CD4-positive, alpha-beta T cell (primary cell): ENCODE measurements around the gene PPP1R3G. TPM values are rescaled to one million over a fixed set of nuclear protein-coding genes. Genes with fewer than 3 reads are reported as not detected.

Source experiments
- ATAC-seq: fragments of 200-7000 bp; cut with Tn5 transposase; one replicate; pipeline ENCODE4 v1.10.0; 2022; ENCODE audit warnings: mild to moderate bottlenecking; ENCODE audit not compliant: poor library complexity
- CTCF ChIA-PET: fragments of 350-600 bp; sonication (Branson Sonifier 250); formaldehyde crosslinking; loops from one replicate; lab custom pipeline; 2021; ENCODE audit warnings: antibody characterized with exemption, inconsistent platforms; lab: Charles Lee
- POLR2A ChIA-PET: fragments of 350-600 bp; sonication (Branson Sonifier 250); formaldehyde crosslinking; loops from one replicate; lab custom pipeline; 2021; ENCODE audit warnings: antibody characterized with exemption, inconsistent platforms; lab: Charles Lee
- DNase-seq, 14 experiments: peaks; one replicate each; pipeline ENCODE4 v3.0.0-alpha.2; 2013 to 2020; ENCODE audit warnings: mixed read lengths in 2 of 14
- H3K27ac ChIP-seq, 2 donors: one replicate each; pipeline versions ENCODE4 v1.5.1 to v1.7.0; 2013; ENCODE audit warnings: low read length in 2 of 2, low read depth in 1 of 2, mild to moderate bottlenecking in 1 of 2
- H3K27me3 ChIP-seq, 2 experiments: 1 replicate in 1 of 2; 2 replicates in 1 of 2; pipeline versions ENCODE4 v1.6.1 to v1.7.0; 2013; ENCODE audit warnings: low read length in 2 of 2, control low read depth in 1 of 2, mild to moderate bottlenecking in 1 of 2, moderate library complexity in 1 of 2; ENCODE audit not compliant: insufficient read depth in 2 of 2, control insufficient read depth in 1 of 2
- H3K36me3 ChIP-seq: one replicate; pipeline ENCODE4 v1.6.1; 2013; ENCODE audit warnings: low read length, control low read depth; ENCODE audit not compliant: insufficient read depth
- H3K4me1 ChIP-seq: one replicate; pipeline ENCODE4 v1.6.1; 2013; ENCODE audit warnings: low read length, control low read depth; ENCODE audit not compliant: insufficient read depth
- H3K4me3 ChIP-seq: one replicate; pipeline ENCODE4 v1.5.1; 2013; ENCODE audit warnings: mild to moderate bottlenecking, low read length, moderate library complexity
- H3K9me3 ChIP-seq, 2 experiments: 1 replicate in 1 of 2; 2 replicates in 1 of 2; pipeline versions ENCODE4 v1.6.1 to v1.7.0; 2013; ENCODE audit warnings: low read length in 2 of 2, mild to moderate bottlenecking in 2 of 2, control low read depth in 1 of 2, moderate library complexity in 1 of 2; ENCODE audit not compliant: control insufficient read depth in 1 of 2, insufficient read depth in 1 of 2
- H3K27ac Mint-ChIP-seq: one replicate; pipeline ENCODE4 v1.8.0; 2020; ENCODE audit warnings: mixed read lengths
- H3K27me3 Mint-ChIP-seq: one replicate; pipeline ENCODE4 v1.8.0; 2021; ENCODE audit warnings: mixed read lengths
- H3K36me3 Mint-ChIP-seq: one replicate; pipeline ENCODE4 v1.8.0; 2021; ENCODE audit warnings: low read depth, mixed read lengths
- H3K4me1 Mint-ChIP-seq: one replicate; pipeline ENCODE4 v1.8.0; 2021; ENCODE audit warnings: low read depth, mixed read lengths
- H3K4me3 Mint-ChIP-seq: one replicate; pipeline ENCODE4 v1.8.0; 2020; ENCODE audit warnings: mild to moderate bottlenecking, mixed read lengths
- H3K9me3 Mint-ChIP-seq: one replicate; pipeline ENCODE4 v1.8.0; 2020; ENCODE audit warnings: mixed read lengths
- intact Hi-C, 2 experiments: fragments of 100-400 bp; cut with DNase I in 1 of 2; cut with micrococcal nuclease in 1 of 2; formaldehyde crosslinking; loops; one replicate each; pipeline versions ENCODE4 v1.15.1 to v1.9.0; 2023 to 2025; cut with DNase I, micrococcal nuclease
- total RNA-seq, 174 experiments: library from RNA in 2 of 174; stranded (reverse) in 2 of 174; gene quantifications; one replicate each; pipeline ENCODE4 v1.2.3 and lab custom pipeline; 2021 to 2026
- TF ChIP-seq, protein P1 (sequence below): fragments of 200-600 bp; IDR thresholded peaks from one replicate; pipeline ENCODE4 v1.8.0; 2022; ENCODE audit warnings: antibody characterized with exemption, mild to moderate bottlenecking

Gene PPP1R3G
- total RNA-seq, 2 experiments from 2014 or later: not detected

GRCh38 chr6:5130135-5130866 is 45.2 kb downstream of the PPP1R3G start:
- TF ChIP-seq, protein P1, sequence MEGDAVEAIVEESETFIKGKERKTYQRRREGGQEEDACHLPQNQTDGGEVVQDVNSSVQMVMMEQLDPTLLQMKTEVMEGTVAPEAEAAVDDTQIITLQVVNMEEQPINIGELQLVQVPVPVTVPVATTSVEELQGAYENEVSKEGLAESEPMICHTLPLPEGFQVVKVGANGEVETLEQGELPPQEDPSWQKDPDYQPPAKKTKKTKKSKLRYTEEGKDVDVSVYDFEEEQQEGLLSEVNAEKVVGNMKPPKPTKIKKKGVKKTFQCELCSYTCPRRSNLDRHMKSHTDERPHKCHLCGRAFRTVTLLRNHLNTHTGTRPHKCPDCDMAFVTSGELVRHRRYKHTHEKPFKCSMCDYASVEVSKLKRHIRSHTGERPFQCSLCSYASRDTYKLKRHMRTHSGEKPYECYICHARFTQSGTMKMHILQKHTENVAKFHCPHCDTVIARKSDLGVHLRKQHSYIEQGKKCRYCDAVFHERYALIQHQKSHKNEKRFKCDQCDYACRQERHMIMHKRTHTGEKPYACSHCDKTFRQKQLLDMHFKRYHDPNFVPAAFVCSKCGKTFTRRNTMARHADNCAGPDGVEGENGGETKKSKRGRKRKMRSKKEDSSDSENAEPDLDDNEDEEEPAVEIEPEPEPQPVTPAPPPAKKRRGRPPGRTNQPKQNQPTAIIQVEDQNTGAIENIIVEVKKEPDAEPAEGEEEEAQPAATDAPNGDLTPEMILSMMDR: no peak
- Mint-ChIP-seq H3K4me1 (no peaks in the 10 kb centered on the region), H3K9me3 (no peaks in the 10 kb centered on the region), H3K36me3 (no peaks in the 10 kb centered on the region), H3K4me3 (no peak overlapping the region), H3K27me3 (no peaks in the 10 kb centered on the region), H3K27ac (no peak overlapping the region)
- intact Hi-C loops: no loop called here
- no peak overlapping the region for H3K27ac ChIP-seq
- H3K4me1 ChIP-seq: no peaks in the 10 kb centered on the region
- DNase-seq: no peak
- POLR2A ChIA-PET: no interaction called here
- ATAC-seq: no peak
- no peaks in the 10 kb centered on the region for H3K36me3 ChIP-seq
- no peaks in the 10 kb centered on the region for H3K27me3 ChIP-seq
- CTCF ChIA-PET: no interaction called here
- H3K9me3 ChIP-seq: no peaks in the 10 kb centered on the region
- H3K4me3 ChIP-seq: no peak overlapping the region

DNA sequence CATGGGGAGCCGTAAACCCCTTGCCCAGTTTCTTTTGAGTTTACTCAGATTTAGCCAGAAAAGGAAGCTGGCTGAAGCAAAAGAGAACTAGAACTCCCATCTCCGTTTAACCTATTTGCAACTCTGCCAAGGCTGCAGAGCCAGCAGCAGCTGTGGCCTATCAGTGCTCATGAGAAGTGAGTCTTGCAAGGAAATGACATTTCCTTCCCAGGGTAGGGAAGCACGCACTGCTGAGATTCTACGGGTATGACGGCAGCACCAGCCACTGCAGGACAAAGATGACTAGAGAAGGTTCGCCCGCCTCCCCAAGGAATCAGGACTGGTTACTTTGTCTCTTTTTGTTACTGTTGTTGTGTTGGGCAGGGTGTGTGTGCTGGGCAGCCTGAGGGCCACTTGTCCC is 47.6 kb downstream of the PPP1R3G start:
- no peak for ATAC-seq
- TF ChIP-seq, protein P1: no peak
- Histone ChIP-seq H3K27ac (no peak overlapping the region), H3K27me3 (no peaks in the 10 kb centered on the region), H3K4me3 (no peak overlapping the region), H3K36me3 (no peaks in the 10 kb centered on the region), H3K9me3 (no peaks in the 10 kb centered on the region), H3K4me1 (no peaks in the 10 kb centered on the region)
- H3K9me3 Mint-ChIP-seq: no peaks in the 10 kb centered on the region
- H3K27me3 Mint-ChIP-seq: no peaks in the 10 kb centered on the region
- ChIA-PET POLR2A (no interaction called here), CTCF (no interaction called here)
- no peak overlapping the region for H3K4me3 Mint-ChIP-seq
- no peaks in the 10 kb centered on the region for H3K4me1 Mint-ChIP-seq
- peak in 2 of 14 experiments; percentile 21 to 27 for DNase-seq
- intact Hi-C loops: no loop called here
- H3K27ac Mint-ChIP-seq: no peak overlapping the region
- no peaks in the 10 kb centered on the region for H3K36me3 Mint-ChIP-seq

GRCh38 chr6:5133943-5134342 is 48.8 kb downstream of the PPP1R3G start:
- Histone ChIP-seq H3K36me3 (no peaks in the 10 kb centered on the region), H3K9me3 (no peaks in the 10 kb centered on the region), H3K27me3 (no peaks in the 10 kb centered on the region), H3K27ac (no peak overlapping the region), H3K4me3 (no peak overlapping the region), H3K4me1 (no peaks in the 10 kb centered on the region)
- Mint-ChIP-seq H3K27ac (no peak overlapping the region), H3K4me3 (no peak overlapping the region), H3K27me3 (no peaks in the 10 kb centered on the region), H3K36me3 (no peaks in the 10 kb centered on the region), H3K9me3 (no peaks in the 10 kb centered on the region), H3K4me1 (no peaks in the 10 kb centered on the region)
- no peak for ATAC-seq
- POLR2A ChIA-PET: no interaction called here
- TF ChIP-seq, protein P1: no peak
- CTCF ChIA-PET: interaction anchor here (0.9 to 1.1 kb wide), 2 partner anchors 10 to 169 kb away, joined by 3 to 5 read pairs; no protein-coding TSS in a partner anchor
- DNase-seq: no peak
- intact Hi-C loops: no loop called here
